Measurements from ENCODE around the gene PHF23. TPM values are rescaled to one million over a fixed set of nuclear protein-coding genes. Genes with fewer than 3 reads are reported as not detected.

Gene PHF23
- total RNA-seq, 4 donors from 2014 or later: 19.8 to 39.5 (median 35.8) TPM

- no peak overlapping the region for H3K27ac ChIP-seq
- TF ChIP-seq, protein P1, sequence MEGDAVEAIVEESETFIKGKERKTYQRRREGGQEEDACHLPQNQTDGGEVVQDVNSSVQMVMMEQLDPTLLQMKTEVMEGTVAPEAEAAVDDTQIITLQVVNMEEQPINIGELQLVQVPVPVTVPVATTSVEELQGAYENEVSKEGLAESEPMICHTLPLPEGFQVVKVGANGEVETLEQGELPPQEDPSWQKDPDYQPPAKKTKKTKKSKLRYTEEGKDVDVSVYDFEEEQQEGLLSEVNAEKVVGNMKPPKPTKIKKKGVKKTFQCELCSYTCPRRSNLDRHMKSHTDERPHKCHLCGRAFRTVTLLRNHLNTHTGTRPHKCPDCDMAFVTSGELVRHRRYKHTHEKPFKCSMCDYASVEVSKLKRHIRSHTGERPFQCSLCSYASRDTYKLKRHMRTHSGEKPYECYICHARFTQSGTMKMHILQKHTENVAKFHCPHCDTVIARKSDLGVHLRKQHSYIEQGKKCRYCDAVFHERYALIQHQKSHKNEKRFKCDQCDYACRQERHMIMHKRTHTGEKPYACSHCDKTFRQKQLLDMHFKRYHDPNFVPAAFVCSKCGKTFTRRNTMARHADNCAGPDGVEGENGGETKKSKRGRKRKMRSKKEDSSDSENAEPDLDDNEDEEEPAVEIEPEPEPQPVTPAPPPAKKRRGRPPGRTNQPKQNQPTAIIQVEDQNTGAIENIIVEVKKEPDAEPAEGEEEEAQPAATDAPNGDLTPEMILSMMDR (IDR thresholded peaks at IDR 0.05): no peak
- no peak for TF ChIP-seq POLR2A (IDR thresholded peaks at IDR 0.05)
- H3K27me3 ChIP-seq: no peaks in the 10 kb centered on the region
- intact Hi-C loops (cut with DNase I): no loop called here
- whole genome bisulfite sequencing, 2 donors: 93 to 94% methylated on average over 5 to 10 of the region's 12 CpGs
- DNase-seq: no peak
- no peaks in the 10 kb centered on the region for H3K4me1 ChIP-seq
- no peaks in the 10 kb centered on the region for H3K9me3 ChIP-seq
- H3K4me3 ChIP-seq (replicated peaks in 1 of 3): no peak overlapping the region
- peaks cover 9 to 14% of the 10 kb centered on the region in 2 donors for H3K36me3 ChIP-seq
Measured at GRCh38 chr17:7195971-7196370, 43.3 kb downstream of the PHF23 start.

- peaks cover 9 to 21% of the 10 kb centered on the region in 2 donors for H3K36me3 ChIP-seq
- DNase-seq: no peak
- H3K27ac ChIP-seq: no peak overlapping the region
- intact Hi-C loops (cut with DNase I): no loop called here
- no peak for TF ChIP-seq POLR2A (IDR thresholded peaks at IDR 0.05)
- TF ChIP-seq, protein P1 (IDR thresholded peaks at IDR 0.05): no peak
- H3K9me3 ChIP-seq: no peaks in the 10 kb centered on the region
- H3K4me1 ChIP-seq: no peaks in the 10 kb centered on the region
- H3K27me3 ChIP-seq: no peaks in the 10 kb centered on the region
- WGBS, 2 donors: 80% methylated on average over 12 of the region's 12 CpGs
- no peak overlapping the region for H3K4me3 ChIP-seq (replicated peaks in 1 of 3)
Measured at GRCh38 chr17:7192271-7192937, 46.9 kb downstream of the PHF23 start.

DNA sequence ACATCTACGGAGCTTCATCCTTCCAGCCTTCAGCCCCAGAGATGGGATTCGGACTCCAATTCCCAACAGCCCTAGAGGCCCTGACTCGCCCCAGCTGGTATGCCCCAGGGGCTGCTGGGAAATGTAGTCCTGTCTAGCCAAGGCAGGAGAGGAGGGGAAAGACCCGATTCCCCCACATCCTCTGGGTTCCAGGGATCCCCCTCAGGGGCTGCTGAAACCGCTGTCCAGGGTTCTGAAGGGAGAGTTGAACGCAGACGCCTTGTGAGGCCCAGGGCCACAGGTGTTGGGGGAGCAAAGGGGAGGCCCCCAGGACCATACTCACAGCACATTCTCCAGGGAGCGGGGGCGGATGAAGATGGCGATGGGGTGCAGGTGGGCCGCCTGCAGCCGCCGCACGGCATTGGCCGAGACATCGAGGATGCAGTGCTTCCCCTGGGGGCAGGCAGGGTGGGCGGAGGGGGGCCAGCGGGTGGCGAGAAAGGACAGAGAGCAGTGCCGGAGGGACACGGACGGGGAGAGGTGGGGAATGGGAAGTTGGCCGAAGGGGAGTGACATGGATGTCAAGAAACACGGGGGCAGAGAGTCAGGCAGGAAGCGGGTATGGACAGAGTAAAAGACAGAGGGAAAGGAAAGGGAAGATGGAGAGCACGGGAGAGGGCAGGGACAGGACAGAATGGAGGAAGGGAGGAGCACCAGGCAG, 47.5 kb downstream of the PHF23 start:
- Histone ChIP-seq H3K36me3 (peaks cover 9 to 21% of the 10 kb centered on the region in 2 donors), H3K27ac (no peak overlapping the region), H3K4me1 (no peaks in the 10 kb centered on the region), H3K9me3 (no peaks in the 10 kb centered on the region), H3K4me3 (replicated peaks in 1 of 3) (no peak overlapping the region), H3K27me3 (no peaks in the 10 kb centered on the region)
- peak; percentile 27 to 33 for DNase-seq
- TF ChIP-seq, protein P1 (IDR thresholded peaks at IDR 0.05): no peak
- TF ChIP-seq POLR2A (IDR thresholded peaks at IDR 0.05): no peak
- intact Hi-C loops (cut with DNase I): no loop called here
- 78 to 82% methylated on average over 26 of the region's 26 CpGs for WGBS, 2 donors

DNA sequence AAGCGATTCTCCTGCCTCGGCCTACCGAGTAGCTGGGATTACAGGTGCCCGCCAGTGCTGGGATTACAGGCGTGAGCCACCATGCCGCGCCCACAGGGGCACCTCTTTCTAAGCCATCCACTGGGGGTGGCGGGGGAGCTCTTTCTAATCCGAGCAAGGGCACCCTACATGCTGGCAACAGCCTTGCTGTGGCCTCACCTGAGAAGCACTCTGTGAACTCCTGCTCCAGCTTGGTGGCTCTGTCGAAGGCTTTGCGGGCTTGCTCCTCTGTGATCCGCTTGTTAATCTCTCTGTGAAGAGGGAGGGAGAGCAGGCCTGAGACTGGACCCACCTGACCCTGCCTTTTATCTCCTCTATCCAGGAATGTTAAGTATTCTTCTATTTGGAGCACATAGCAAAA, 48.2 kb downstream of the PHF23 start:
- WGBS, 2 donors: 87 to 90% methylated on average over 8 to 10 of the region's 12 CpGs
- TF ChIP-seq, protein P1 (IDR thresholded peaks at IDR 0.05): no peak
- no peak for TF ChIP-seq POLR2A (IDR thresholded peaks at IDR 0.05)
- no peak overlapping the region for H3K4me3 ChIP-seq (replicated peaks in 1 of 3)
- no peak overlapping the region for H3K27ac ChIP-seq
- H3K9me3 ChIP-seq: no peaks in the 10 kb centered on the region
- H3K36me3 ChIP-seq: peaks cover 4 to 15% of the 10 kb centered on the region in 2 donors
- no peaks in the 10 kb centered on the region for H3K4me1 ChIP-seq
- intact Hi-C loops (cut with DNase I): no loop called here
- no peak for DNase-seq
- H3K27me3 ChIP-seq: no peaks in the 10 kb centered on the region

DNA sequence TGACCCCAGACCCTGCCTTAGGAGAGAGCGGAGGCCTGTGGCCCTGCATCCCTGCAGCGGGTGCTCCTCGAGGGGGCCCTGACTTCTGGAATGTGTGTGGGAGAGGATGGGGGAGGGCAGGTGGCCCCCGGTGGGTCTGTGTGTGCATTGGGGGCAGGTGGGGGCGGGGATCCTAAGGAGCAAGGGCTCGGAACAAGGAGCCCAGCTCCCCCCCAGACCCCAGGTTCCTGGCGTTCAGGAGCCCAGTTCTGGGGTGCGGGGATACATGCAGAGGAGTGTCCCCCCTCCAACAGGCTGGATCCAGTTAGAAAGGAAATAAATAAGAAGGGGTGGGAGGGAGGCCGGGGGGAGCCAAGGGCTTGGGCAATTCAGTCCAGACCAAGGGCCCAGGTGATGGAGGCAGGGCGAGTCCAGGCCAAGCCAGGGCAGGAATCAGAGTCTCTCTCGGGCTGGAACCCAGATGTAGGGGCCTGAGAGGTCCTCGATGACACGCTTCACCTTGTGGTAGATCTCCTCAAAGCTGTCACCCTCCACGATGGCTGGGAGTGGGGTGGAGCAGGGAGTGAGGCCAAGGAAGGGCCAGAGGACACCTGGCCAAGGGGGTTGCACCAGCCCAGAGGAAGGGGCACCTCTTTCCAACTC, 48.9 kb downstream of the PHF23 start:
- Histone ChIP-seq H3K27me3 (no peaks in the 10 kb centered on the region), H3K36me3 (peaks cover 0 to 12% of the 10 kb centered on the region in 2 donors), H3K9me3 (no peaks in the 10 kb centered on the region), H3K27ac (no peak overlapping the region), H3K4me3 (replicated peaks in 1 of 3) (no peak overlapping the region), H3K4me1 (no peaks in the 10 kb centered on the region)
- DNase-seq: no peak
- intact Hi-C loops (cut with DNase I): no loop called here
- TF ChIP-seq, protein P1 (IDR thresholded peaks at IDR 0.05): no peak
- no peak for TF ChIP-seq POLR2A (IDR thresholded peaks at IDR 0.05)
- 82 to 92% methylated on average over 11 to 14 of the region's 14 CpGs for WGBS, 2 donors

Data from thyroid gland (tissue), 4 donors.